ENCODE data around the gene LRRK2.

LRRK2 gene

GRCh38 chr12:40253936-40254335, 29.1 kb downstream of the LRRK2 start:
- TF ChIP-seq REST (IDR thresholded peaks at IDR 0.05; ENCODE audit: insufficient read depth in 1 of 2, low read depth in 2 of 2, low read length in 2 of 2) = no peak
- no peak for TF ChIP-seq POLR2AphosphoS5 (IDR thresholded peaks at IDR 0.05; ENCODE audit: low read depth, low read length)

GRCh38 chr12:40254455-40255085, 29.8 kb downstream of the LRRK2 start:
- no peak for TF ChIP-seq FOXP2 (optimal IDR thresholded peaks at IDR 0.05; ENCODE audit: borderline replicate concordance, extremely low read depth, extremely low read length, insufficient read depth)
- TF ChIP-seq REST (IDR thresholded peaks at IDR 0.05; ENCODE audit: insufficient read depth in 1 of 2, low read depth in 2 of 2, low read length in 2 of 2) = no peak
- TF ChIP-seq TAF1 (IDR thresholded peaks at IDR 0.05; ENCODE audit: borderline replicate concordance, insufficient read depth, low read length) = no peak
- TF ChIP-seq SIN3A (IDR thresholded peaks at IDR 0.05; ENCODE audit: borderline replicate concordance, insufficient read depth, low read length) = no peak
- no peak for TF ChIP-seq POLR2AphosphoS5 (IDR thresholded peaks at IDR 0.05; ENCODE audit: low read depth, low read length)

GRCh38 chr12:40258371-40258770, 33.6 kb downstream of the LRRK2 start:
- TF ChIP-seq SIN3A (IDR thresholded peaks at IDR 0.05; ENCODE audit: borderline replicate concordance, insufficient read depth, low read length) (no peak), REST (IDR thresholded peaks at IDR 0.05; ENCODE audit: insufficient read depth in 1 of 2, low read depth in 2 of 2, low read length in 2 of 2) (no peak), FOXP2 (optimal IDR thresholded peaks at IDR 0.05; ENCODE audit: borderline replicate concordance, extremely low read depth, extremely low read length, insufficient read depth) (no peak), TAF1 (IDR thresholded peaks at IDR 0.05; ENCODE audit: borderline replicate concordance, insufficient read depth, low read length) (no peak), POLR2AphosphoS5 (IDR thresholded peaks at IDR 0.05; ENCODE audit: low read depth, low read length) (no peak)

- TF ChIP-seq FOXP2 (optimal IDR thresholded peaks at IDR 0.05; ENCODE audit: borderline replicate concordance, extremely low read depth, extremely low read length, insufficient read depth) = no peak
- TF ChIP-seq POLR2AphosphoS5 (IDR thresholded peaks at IDR 0.05; ENCODE audit: low read depth, low read length) = no peak
- TF ChIP-seq REST (IDR thresholded peaks at IDR 0.05; ENCODE audit: insufficient read depth in 1 of 2, low read depth in 2 of 2, low read length in 2 of 2) = no peak
- no peak for TF ChIP-seq TAF1 (IDR thresholded peaks at IDR 0.05; ENCODE audit: borderline replicate concordance, insufficient read depth, low read length)
- TF ChIP-seq SIN3A (IDR thresholded peaks at IDR 0.05; ENCODE audit: borderline replicate concordance, insufficient read depth, low read length) = no peak
Observed at GRCh38 chr12:40261937-40262336, 37.1 kb downstream of the LRRK2 start.

GRCh38 chr12:40262657-40263056, 37.9 kb downstream of the LRRK2 start:
- no peak for TF ChIP-seq SIN3A (IDR thresholded peaks at IDR 0.05; ENCODE audit: borderline replicate concordance, insufficient read depth, low read length)
- TF ChIP-seq TAF1 (IDR thresholded peaks at IDR 0.05; ENCODE audit: borderline replicate concordance, insufficient read depth, low read length) = no peak
- TF ChIP-seq POLR2AphosphoS5 (IDR thresholded peaks at IDR 0.05; ENCODE audit: low read depth, low read length) = no peak
- TF ChIP-seq REST (IDR thresholded peaks at IDR 0.05; ENCODE audit: insufficient read depth in 1 of 2, low read depth in 2 of 2, low read length in 2 of 2) = no peak
- no peak for TF ChIP-seq FOXP2 (optimal IDR thresholded peaks at IDR 0.05; ENCODE audit: borderline replicate concordance, extremely low read depth, extremely low read length, insufficient read depth)
